Liver (tissue), 3 donors: ENCODE data around the gene FBXO22.

Experiments
- EGR1 ChIP-seq, 2 donors: IDR thresholded peaks; 2 replicates each; pipeline ENCODE4 v1.6.1; 2016 to 2018; ENCODE audit warnings: antibody characterized with exemption in 2 of 2, low read depth in 2 of 2
- GABPA ChIP-seq, 2 donors: IDR thresholded peaks in 1 of 2; conservative IDR thresholded peaks in 1 of 2; 2 replicates each; pipeline ENCODE4 v1.6.1; 2016; ENCODE audit warnings: antibody characterized with exemption in 2 of 2, mild to moderate bottlenecking in 1 of 2, moderate library complexity in 1 of 2
- TF ChIP-seq, protein P1 (sequence below): fragments of 150-350 bp; IDR thresholded peaks from 2 replicates; pipeline ENCODE4 v1.5.1; 2017; ENCODE audit warnings: improper control_type of control experiment, low read depth, low read length; ENCODE audit not compliant: missing input control
- donor health status: healthy.
- donor health status: healthy.

DNA sequence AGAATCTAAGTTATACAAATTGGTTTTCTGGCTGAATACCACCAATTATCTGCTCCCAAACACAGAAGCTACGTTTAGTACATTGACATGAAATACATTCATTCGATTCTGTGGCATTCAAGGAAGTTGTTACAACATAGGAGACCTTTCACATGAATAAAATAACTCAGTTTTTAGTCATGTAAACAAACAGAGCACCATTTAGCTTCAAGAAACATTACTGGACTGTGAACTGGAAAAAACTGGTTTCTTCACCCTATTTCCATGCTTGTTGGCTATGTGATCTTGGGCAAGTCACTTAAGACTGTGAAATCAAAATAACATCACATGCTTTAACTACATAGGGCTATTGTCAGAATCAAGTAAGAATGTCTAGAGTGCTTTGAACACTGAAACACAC is 62.4 kb downstream of the FBXO22 start:
- TF ChIP-seq, protein P1, sequence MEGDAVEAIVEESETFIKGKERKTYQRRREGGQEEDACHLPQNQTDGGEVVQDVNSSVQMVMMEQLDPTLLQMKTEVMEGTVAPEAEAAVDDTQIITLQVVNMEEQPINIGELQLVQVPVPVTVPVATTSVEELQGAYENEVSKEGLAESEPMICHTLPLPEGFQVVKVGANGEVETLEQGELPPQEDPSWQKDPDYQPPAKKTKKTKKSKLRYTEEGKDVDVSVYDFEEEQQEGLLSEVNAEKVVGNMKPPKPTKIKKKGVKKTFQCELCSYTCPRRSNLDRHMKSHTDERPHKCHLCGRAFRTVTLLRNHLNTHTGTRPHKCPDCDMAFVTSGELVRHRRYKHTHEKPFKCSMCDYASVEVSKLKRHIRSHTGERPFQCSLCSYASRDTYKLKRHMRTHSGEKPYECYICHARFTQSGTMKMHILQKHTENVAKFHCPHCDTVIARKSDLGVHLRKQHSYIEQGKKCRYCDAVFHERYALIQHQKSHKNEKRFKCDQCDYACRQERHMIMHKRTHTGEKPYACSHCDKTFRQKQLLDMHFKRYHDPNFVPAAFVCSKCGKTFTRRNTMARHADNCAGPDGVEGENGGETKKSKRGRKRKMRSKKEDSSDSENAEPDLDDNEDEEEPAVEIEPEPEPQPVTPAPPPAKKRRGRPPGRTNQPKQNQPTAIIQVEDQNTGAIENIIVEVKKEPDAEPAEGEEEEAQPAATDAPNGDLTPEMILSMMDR, result no peak
- TF ChIP-seq EGR1 (IDR thresholded peaks at IDR 0.05; ENCODE audit: low read depth in 2 of 2) (no peak), GABPA (IDR thresholded peaks at IDR 0.05 in 1 of 2, conservative IDR thresholded peaks at IDR 0.05 in 1 of 2) (no peak)
